HUES64 (cell line): ENCODE data around the gene ACSL4.
A peak's percentile ranks its signal among the peaks of the same experiment; 100 is the strongest.

Experiments used
- H3K27ac ChIP-seq: 2 replicates; pipeline ENCODE4 v1.7.0; 2013; ENCODE audit warnings: low read depth, low read length, inconsistent platforms
- H3K27me3 ChIP-seq: 2 replicates; pipeline ENCODE4 v1.6.1; 2013; ENCODE audit warnings: mild to moderate bottlenecking, low read length; ENCODE audit not compliant: insufficient read depth
- H3K36me3 ChIP-seq: 2 replicates; pipeline ENCODE4 v1.6.1; 2013; ENCODE audit warnings: mild to moderate bottlenecking, low read length; ENCODE audit not compliant: insufficient read depth
- H3K4me1 ChIP-seq: 2 replicates; pipeline ENCODE4 v1.6.1; 2013; ENCODE audit warnings: mild to moderate bottlenecking, low read length, moderate library complexity; ENCODE audit not compliant: insufficient read depth
- H3K4me3 ChIP-seq: 2 replicates; pipeline ENCODE4 v1.5.1; 2013; ENCODE audit warnings: mild to moderate bottlenecking, low read length, moderate library complexity
- H3K9ac ChIP-seq: 2 replicates; pipeline ENCODE4 v1.6.1; 2013; ENCODE audit warnings: mild to moderate bottlenecking, low read depth, low read length
- H3K9me3 ChIP-seq: 2 replicates; pipeline ENCODE4 v1.6.1; 2013; ENCODE audit warnings: low read depth, low read length; ENCODE audit not compliant: insufficient read depth
- WGBS: fragments of 150-250, 120-280 bp; methylation state at CpG from one replicate; pipeline ENCODE4 v1.1.7; 2013; ENCODE audit warnings: missing lambda C conversion rate; 5-methylcytosine and 5-hydroxymethylcytosine counted together

ACSL4 gene

GRCh38 chrX:109632906-109633504 lies 100.1 kb downstream of the ACSL4 start:
- Histone ChIP-seq H3K9ac (no peak overlapping the region), H3K27ac (no peak overlapping the region), H3K9me3 (no peaks in the 10 kb centered on the region), H3K36me3 (no peaks in the 10 kb centered on the region), H3K4me1 (no peaks in the 10 kb centered on the region), H3K27me3 (no peaks in the 10 kb centered on the region), H3K4me3 (no peak overlapping the region)
- WGBS = 53% methylated on average over 5 of the region's 5 CpGs

- no peaks in the 10 kb centered on the region for H3K4me1 ChIP-seq
- WGBS = 87% methylated on average over 3 of the region's 3 CpGs
- H3K36me3 ChIP-seq = no peaks in the 10 kb centered on the region
- no peak overlapping the region for H3K4me3 ChIP-seq
- H3K27me3 ChIP-seq = peaks cover 2% of the 10 kb centered on the region
- H3K9me3 ChIP-seq = no peaks in the 10 kb centered on the region
- no peak overlapping the region for H3K9ac ChIP-seq
- H3K27ac ChIP-seq = no peak overlapping the region
Measured at GRCh38 chrX:109629310-109629709, 103.7 kb downstream of the ACSL4 start.

GRCh38 chrX:109626637-109627036 lies 106.4 kb downstream of the ACSL4 start:
- Histone ChIP-seq H3K27ac (no peak overlapping the region), H3K4me1 (no peaks in the 10 kb centered on the region), H3K9me3 (no peaks in the 10 kb centered on the region), H3K27me3 (peaks cover 2% of the 10 kb centered on the region), H3K9ac (no peak overlapping the region), H3K4me3 (no peak overlapping the region), H3K36me3 (no peaks in the 10 kb centered on the region)
- WGBS = 94% methylated on average over 4 of the region's 4 CpGs

GRCh38 chrX:109624641-109625616 lies 108.1 kb downstream of the ACSL4 start, which contains the start of gene KCNE5:
Gene KCNE5, minus strand, starts transcription at chrX:109625172. Its CDS starts 152 bp downstream, at chrX:109625020.
- no peaks in the 10 kb centered on the region for H3K36me3 ChIP-seq
- peak within 1 kb of the TSS; percentile 41 for H3K4me3 ChIP-seq
- no peak within 1 kb of the TSS for H3K27ac ChIP-seq
- no peaks in the 10 kb centered on the region for H3K4me1 ChIP-seq
- WGBS = 31% methylated on average over 62 of the region's 79 CpGs
- H3K9me3 ChIP-seq = no peaks in the 10 kb centered on the region
- no peak within 1 kb of the TSS for H3K9ac ChIP-seq
- H3K27me3 ChIP-seq = peaks cover 2% of the 10 kb centered on the region

- WGBS = 88% methylated on average over 7 of the region's 8 CpGs
- Histone ChIP-seq H3K4me3 (no peak overlapping the region), H3K36me3 (no peaks in the 10 kb centered on the region), H3K27ac (no peak overlapping the region), H3K9me3 (no peaks in the 10 kb centered on the region), H3K27me3 (peaks cover 2% of the 10 kb centered on the region), H3K9ac (no peak overlapping the region), H3K4me1 (no peaks in the 10 kb centered on the region)
Measured at GRCh38 chrX:109623997-109624396, 109.1 kb downstream of the ACSL4 start.

- no peak overlapping the region for H3K27ac ChIP-seq
- H3K27me3 ChIP-seq = peaks cover 2% of the 10 kb centered on the region
- no peak overlapping the region for H3K9ac ChIP-seq
- H3K9me3 ChIP-seq = no peaks in the 10 kb centered on the region
- H3K4me1 ChIP-seq = no peaks in the 10 kb centered on the region
- 95% methylated on average over 4 of the region's 4 CpGs for whole genome bisulfite sequencing
- no peaks in the 10 kb centered on the region for H3K36me3 ChIP-seq
- no peak overlapping the region for H3K4me3 ChIP-seq
Measured at GRCh38 chrX:109622270-109622669, 110.8 kb downstream of the ACSL4 start.

GRCh38 chrX:109619771-109620170 lies 113.3 kb downstream of the ACSL4 start:
- no peak overlapping the region for H3K9ac ChIP-seq
- H3K9me3 ChIP-seq = no peaks in the 10 kb centered on the region
- H3K4me1 ChIP-seq = no peaks in the 10 kb centered on the region
- no peaks in the 10 kb centered on the region; the same call in 1 of the 2 replicates for H3K27me3 ChIP-seq
- H3K4me3 ChIP-seq = no peak overlapping the region
- WGBS = 70% methylated on average over 1 of the region's 3 CpGs
- no peak overlapping the region for H3K27ac ChIP-seq
- H3K36me3 ChIP-seq = no peaks in the 10 kb centered on the region

GRCh38 chrX:109614951-109615350 lies 118.1 kb downstream of the ACSL4 start:
- Histone ChIP-seq H3K9me3 (no peaks in the 10 kb centered on the region), H3K27ac (no peak overlapping the region), H3K36me3 (no peaks in the 10 kb centered on the region), H3K4me1 (no peaks in the 10 kb centered on the region), H3K9ac (no peak overlapping the region), H3K27me3 (no peaks in the 10 kb centered on the region), H3K4me3 (no peak overlapping the region)
- WGBS = 89% methylated on average over 6 of the region's 6 CpGs

GRCh38 chrX:109601486-109601885 lies 131.6 kb downstream of the ACSL4 start:
- no peaks in the 10 kb centered on the region for H3K9me3 ChIP-seq
- H3K9ac ChIP-seq = no peak overlapping the region
- H3K27me3 ChIP-seq = peaks cover 2% of the 10 kb centered on the region
- no peak overlapping the region for H3K27ac ChIP-seq
- 96% methylated on average over 5 of the region's 5 CpGs for WGBS
- H3K4me1 ChIP-seq = peaks cover 7% of the 10 kb centered on the region; the same call in 1 of the 2 replicates
- H3K4me3 ChIP-seq = no peak overlapping the region
- no peaks in the 10 kb centered on the region for H3K36me3 ChIP-seq

GRCh38 chrX:109600237-109600651 lies 132.8 kb downstream of the ACSL4 start:
- peaks cover 7% of the 10 kb centered on the region; the same call in 1 of the 2 replicates for H3K4me1 ChIP-seq
- WGBS = 67% methylated on average over 16 of the region's 16 CpGs

GRCh38 chrX:109596015-109596414 lies 137.0 kb downstream of the ACSL4 start:
- Histone ChIP-seq H3K9ac (no peak overlapping the region), H3K4me3 (no peak overlapping the region), H3K27ac (no peak overlapping the region), H3K36me3 (no peaks in the 10 kb centered on the region), H3K27me3 (peaks cover 2% of the 10 kb centered on the region), H3K9me3 (no peaks in the 10 kb centered on the region), H3K4me1 (peaks cover 7% of the 10 kb centered on the region; the same call in 1 of the 2 replicates)
- no CpG with 5 or more reads among the region's 3 CpGs for WGBS

More at GRCh38 chrX:109600237-109600651, 132.8 kb downstream of the ACSL4 start:
- Histone ChIP-seq H3K9me3 (no peaks in the 10 kb centered on the region), H3K36me3 (no peaks in the 10 kb centered on the region), H3K9ac (no peak overlapping the region), H3K4me3 (peak overlapping the region; percentile 29; the same call in 1 of the 2 replicates), H3K27me3 (peaks cover 2% of the 10 kb centered on the region), H3K27ac (no peak overlapping the region)
